Transverse colon (tissue), 4 donors: ENCODE data around the gene MN1. TPM values are rescaled to one million over a fixed set of nuclear protein-coding genes. Genes with fewer than 3 reads are reported as not detected.

Experiments used
- DNase-seq: peaks from one replicate; pipeline ENCODE4 v3.0.0-alpha.2; 2019
- H3K27ac ChIP-seq, 4 donors: fragments of 200-600 bp; sonication (generic); 2 replicates each; pipeline ENCODE4 v1.5.1; 2016 to 2018; ENCODE audit warnings: inconsistent platforms in 4 of 4
- H3K27me3 ChIP-seq: fragments of 200-600 bp; sonication (generic); 2 replicates; pipeline ENCODE4 v1.5.1; 2017; ENCODE audit warnings: inconsistent platforms
- H3K36me3 ChIP-seq, 4 donors: fragments of 200-600 bp; sonication (generic); 2 replicates each; pipeline ENCODE4 v1.5.1; 2017 to 2019; ENCODE audit warnings: inconsistent platforms in 4 of 4
- H3K4me1 ChIP-seq, 4 donors: fragments of 200-600 bp; sonication (generic); 2 replicates each; pipeline ENCODE4 v1.5.1; 2017 to 2020; ENCODE audit warnings: inconsistent platforms in 4 of 4
- H3K4me3 ChIP-seq, 4 donors: fragments of 200-600 bp; sonication (generic); 1 replicate in 1 of 4; 2 replicates in 3 of 4; pipeline versions ENCODE4 v1.5.1 to v1.6.1; 2017 to 2019; ENCODE audit warnings: inconsistent platforms in 4 of 4
- H3K9me3 ChIP-seq, 2 donors: fragments of 200-600 bp; sonication (generic); 2 replicates each; pipeline ENCODE4 v1.5.1; 2017 to 2019; ENCODE audit warnings: inconsistent platforms in 2 of 2
- EP300 ChIP-seq: sonication (generic); formaldehyde crosslinking; IDR thresholded peaks from one replicate; pipeline ENCODE4 v1.6.1; 2017; ENCODE audit warnings: antibody characterized with exemption, low read depth
- POLR2A ChIP-seq: fragments of 450-650 bp; IDR thresholded peaks from one replicate; pipeline ENCODE4 v1.6.1; 2016; ENCODE audit warnings: antibody characterized with exemption, mild to moderate bottlenecking, moderate library complexity
- POLR2AphosphoS5 ChIP-seq, 3 donors: sonication (generic); formaldehyde crosslinking; IDR thresholded peaks; one replicate each; pipeline ENCODE4 v1.6.1; 2016; ENCODE audit warnings: antibody characterized with exemption in 3 of 3
- WGBS, 2 donors: methylation state at CpG; one replicate each; pipeline ENCODE4 v1.1.5; 2018; ENCODE audit warnings: low coverage in 1 of 2; 5-methylcytosine and 5-hydroxymethylcytosine counted together
- in situ Hi-C, 4 donors: fragments of 200-750 bp; cut with MboI; loops; one replicate each; pipeline versions ENCODE4 v1.15.0 to v1.15.1; 2017; ENCODE audit warnings: low sequenced_read_pairs in 3 of 4, low pct_ligation_motif_present in 1 of 4, low pct_unique_long_range_greater_than_20kb in 1 of 4
- intact Hi-C: fragments of 100-400 bp; cut with DNase I; formaldehyde crosslinking; loops from one replicate; pipeline ENCODE4 v1.15.1; 2023; ENCODE audit warnings: low total_unique reads
- total RNA-seq, 4 donors: library from RNA; depleted of rRNA; stranded (reverse); fragments of >200 nt; gene quantifications; one replicate each; pipeline ENCODE4 v1.1.0, GENCODE V29; 2016
- TF ChIP-seq, protein P1 (sequence below), 5 experiments: fragments of 200-600 bp in 3 of 5; fragments of 450-650 bp in 2 of 5; sonication (generic) in 3 of 5; IDR thresholded peaks; 1 replicate in 2 of 5; 2 replicates in 3 of 5; pipeline ENCODE4 v1.5.1; 2016 to 2017; ENCODE audit warnings: antibody characterized with exemption in 5 of 5, inconsistent platforms in 3 of 5, mild to moderate bottlenecking in 2 of 5, moderate library complexity in 1 of 5

The MN1 gene
- total RNA-seq, 4 donors from 2014 or later, result 1.1 to 4.2 (median 3.0) TPM

DNA sequence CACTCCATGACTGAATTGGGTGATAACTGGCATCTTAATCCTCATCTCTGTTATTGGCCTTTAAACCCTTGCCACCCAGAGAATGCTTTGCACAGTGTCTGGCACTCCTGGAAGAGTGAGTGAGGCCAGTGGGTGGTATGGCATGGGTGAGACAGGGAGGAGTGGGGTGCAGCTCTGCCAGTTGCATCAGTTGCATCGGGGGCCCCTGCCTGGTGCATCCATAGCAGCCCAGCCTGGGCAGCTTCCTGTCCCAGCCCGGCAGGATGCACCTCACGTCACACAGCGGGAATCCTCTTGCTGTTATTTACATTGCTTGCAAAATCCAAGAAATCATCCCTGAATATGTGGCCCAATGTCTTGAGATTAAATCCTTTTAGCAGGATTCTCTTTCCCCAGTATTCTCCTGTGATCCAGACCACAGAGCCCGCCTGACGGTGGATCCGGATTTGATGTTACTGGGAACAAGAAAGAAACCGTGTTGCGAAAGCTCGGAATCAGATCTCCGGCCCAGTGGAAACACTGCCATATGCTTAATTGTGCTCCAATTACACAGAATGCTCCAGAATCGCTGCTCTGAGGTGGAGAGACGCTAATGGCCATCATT, 37.6 kb upstream of the MN1 start:
- TF ChIP-seq EP300, result no peak
- TF ChIP-seq POLR2AphosphoS5 (IDR thresholded peaks at IDR 0.05), result no peak
- TF ChIP-seq, protein P1, sequence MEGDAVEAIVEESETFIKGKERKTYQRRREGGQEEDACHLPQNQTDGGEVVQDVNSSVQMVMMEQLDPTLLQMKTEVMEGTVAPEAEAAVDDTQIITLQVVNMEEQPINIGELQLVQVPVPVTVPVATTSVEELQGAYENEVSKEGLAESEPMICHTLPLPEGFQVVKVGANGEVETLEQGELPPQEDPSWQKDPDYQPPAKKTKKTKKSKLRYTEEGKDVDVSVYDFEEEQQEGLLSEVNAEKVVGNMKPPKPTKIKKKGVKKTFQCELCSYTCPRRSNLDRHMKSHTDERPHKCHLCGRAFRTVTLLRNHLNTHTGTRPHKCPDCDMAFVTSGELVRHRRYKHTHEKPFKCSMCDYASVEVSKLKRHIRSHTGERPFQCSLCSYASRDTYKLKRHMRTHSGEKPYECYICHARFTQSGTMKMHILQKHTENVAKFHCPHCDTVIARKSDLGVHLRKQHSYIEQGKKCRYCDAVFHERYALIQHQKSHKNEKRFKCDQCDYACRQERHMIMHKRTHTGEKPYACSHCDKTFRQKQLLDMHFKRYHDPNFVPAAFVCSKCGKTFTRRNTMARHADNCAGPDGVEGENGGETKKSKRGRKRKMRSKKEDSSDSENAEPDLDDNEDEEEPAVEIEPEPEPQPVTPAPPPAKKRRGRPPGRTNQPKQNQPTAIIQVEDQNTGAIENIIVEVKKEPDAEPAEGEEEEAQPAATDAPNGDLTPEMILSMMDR (IDR thresholded peaks at IDR 0.05), result no peak
- TF ChIP-seq POLR2A, result no peak
- Histone ChIP-seq H3K36me3 (no peaks in the 10 kb centered on the region), H3K27ac (no peak overlapping the region), H3K4me3 (no peak overlapping the region), H3K27me3 (no peaks in the 10 kb centered on the region), H3K9me3 (no peaks in the 10 kb centered on the region), H3K4me1 (no peaks in the 10 kb centered on the region)
- intact Hi-C loops (no loop called here), in situ Hi-C loops (no loop called here)
- no peak for DNase-seq
- 90 to 93% methylated on average over 9 to 13 of the region's 13 CpGs for WGBS, 2 donors

DNA sequence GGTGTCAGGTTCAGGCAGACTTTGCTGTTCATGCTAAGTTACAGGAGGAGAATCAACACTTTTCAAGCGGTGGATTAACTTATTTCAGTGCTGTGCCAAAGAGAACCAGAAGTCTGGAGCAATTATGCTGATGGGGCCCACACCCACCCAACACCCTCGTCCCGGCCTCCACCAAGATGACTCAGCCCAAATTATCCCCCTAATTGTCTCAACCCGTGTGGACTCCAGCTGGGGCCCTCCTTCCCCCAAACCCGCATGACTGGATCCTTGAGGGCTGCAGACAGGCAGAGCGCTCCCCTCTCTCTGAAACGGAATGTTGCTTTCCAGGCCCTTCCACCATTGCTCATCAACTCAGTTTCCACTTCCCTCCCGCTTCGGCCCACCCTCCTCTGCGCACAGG, 34.6 kb upstream of the MN1 start:
- no peaks in the 10 kb centered on the region for H3K4me1 ChIP-seq
- TF ChIP-seq EP300 (no peak), POLR2AphosphoS5 (IDR thresholded peaks at IDR 0.05) (no peak), POLR2A (no peak)
- TF ChIP-seq, protein P1 (IDR thresholded peaks at IDR 0.05), result no peak
- no peaks in the 10 kb centered on the region for H3K27me3 ChIP-seq
- 71 to 76% methylated on average over 7 to 10 of the region's 10 CpGs for WGBS, 2 donors
- H3K4me3 ChIP-seq, result no peak overlapping the region
- H3K27ac ChIP-seq, result no peak overlapping the region
- intact Hi-C loops (no loop called here), in situ Hi-C loops (no loop called here)
- H3K9me3 ChIP-seq, result no peaks in the 10 kb centered on the region
- no peaks in the 10 kb centered on the region for H3K36me3 ChIP-seq
- DNase-seq, result no peak

DNA sequence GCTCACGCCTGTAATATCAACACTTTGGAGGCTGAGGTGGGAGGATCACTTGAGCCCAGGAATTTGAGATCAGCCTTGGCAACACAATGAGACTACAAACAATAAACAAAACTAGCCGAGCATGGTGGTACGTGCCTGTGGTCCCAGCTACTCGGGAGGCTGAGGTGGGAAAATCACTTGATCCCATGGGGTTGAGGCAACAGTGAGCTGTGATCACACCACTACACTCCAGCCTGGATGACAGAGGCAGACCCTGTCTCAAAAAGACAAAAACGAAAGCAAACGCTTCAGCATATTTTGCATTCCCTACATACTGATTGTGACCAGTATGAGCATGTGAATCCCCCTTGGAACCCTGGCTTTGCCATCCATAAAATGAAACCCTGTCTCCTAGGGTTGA, 33.9 kb upstream of the MN1 start:
- no peaks in the 10 kb centered on the region for H3K9me3 ChIP-seq
- in situ Hi-C loops (no loop called here), intact Hi-C loops (no loop called here)
- no peaks in the 10 kb centered on the region for H3K27me3 ChIP-seq
- no peak overlapping the region for H3K27ac ChIP-seq
- H3K4me3 ChIP-seq, result no peak overlapping the region
- H3K4me1 ChIP-seq, result no peaks in the 10 kb centered on the region
- no peak for DNase-seq
- 70 to 89% methylated on average over 2 to 6 of the region's 6 CpGs for WGBS, 2 donors
- TF ChIP-seq, protein P1 (IDR thresholded peaks at IDR 0.05), result no peak
- TF ChIP-seq EP300 (no peak), POLR2A (no peak), POLR2AphosphoS5 (IDR thresholded peaks at IDR 0.05) (no peak)
- no peaks in the 10 kb centered on the region for H3K36me3 ChIP-seq

DNA sequence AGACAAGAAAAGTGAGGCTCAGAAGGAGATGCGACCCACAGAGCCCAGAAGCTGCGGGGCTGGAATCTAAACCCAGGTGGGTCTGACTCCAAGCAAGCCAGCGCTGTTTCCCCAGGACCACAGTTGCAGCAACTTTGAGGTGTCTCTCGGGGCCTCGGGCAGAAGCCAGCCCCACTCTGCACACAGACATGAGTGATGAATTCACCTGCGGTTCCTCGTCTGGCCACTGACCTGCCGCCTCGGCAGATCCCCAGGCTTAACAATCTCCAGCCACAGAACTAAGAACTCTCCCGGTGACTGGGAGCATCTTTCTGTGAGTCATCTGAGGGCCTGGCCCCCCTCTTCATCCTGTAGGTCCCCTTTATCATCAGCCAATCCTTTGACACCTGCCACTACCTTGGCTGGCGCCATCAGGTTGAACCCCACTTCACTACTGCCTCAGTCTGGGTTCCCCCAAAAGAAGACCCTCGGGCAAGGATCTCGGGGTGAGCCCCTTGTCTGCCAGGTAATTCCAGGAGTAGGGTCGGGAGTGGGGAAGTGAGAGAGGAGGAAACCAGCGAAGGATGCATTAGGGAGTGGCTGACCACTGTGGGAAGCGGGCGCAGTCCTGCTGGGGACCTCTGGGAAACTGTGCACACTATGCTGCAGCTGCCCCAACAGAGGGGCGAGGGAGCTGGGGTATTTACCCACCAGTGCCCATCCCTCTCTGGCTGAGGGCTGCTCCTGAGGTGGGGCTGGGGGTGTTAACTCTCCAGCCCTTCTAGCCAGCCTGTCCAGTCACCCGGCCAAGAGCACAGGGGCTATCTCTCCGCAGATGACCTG, 33.0 kb upstream of the MN1 start:
- Histone ChIP-seq H3K27ac (no peak overlapping the region), H3K4me3 (no peak overlapping the region), H3K9me3 (no peaks in the 10 kb centered on the region), H3K4me1 (no peaks in the 10 kb centered on the region), H3K27me3 (no peaks in the 10 kb centered on the region), H3K36me3 (no peaks in the 10 kb centered on the region)
- WGBS, 2 donors, result 87 to 90% methylated on average over 9 to 20 of the region's 20 CpGs
- in situ Hi-C loops (no loop called here), intact Hi-C loops (no loop called here)
- DNase-seq, result no peak
- TF ChIP-seq POLR2AphosphoS5 (IDR thresholded peaks at IDR 0.05) (no peak), POLR2A (no peak), EP300 (no peak)
- TF ChIP-seq, protein P1 (IDR thresholded peaks at IDR 0.05), result no peak
